Muscle layer of duodenum (tissue), 2 donors: ENCODE data around the gene GHRL.

Experiments used
- H3K27ac ChIP-seq: one replicate; pipeline ENCODE4 v1.7.0; 2013; ENCODE audit warnings: mild to moderate bottlenecking, low read length
- H3K27me3 ChIP-seq: one replicate; pipeline ENCODE4 v1.7.0; 2013; ENCODE audit warnings: low read depth, mild to moderate bottlenecking, control low read depth, low read length
- H3K36me3 ChIP-seq, 2 donors: one replicate each; pipeline ENCODE4 v1.7.0; 2013; ENCODE audit warnings: low read length in 2 of 2, control low read depth in 1 of 2, mild to moderate bottlenecking in 1 of 2; ENCODE audit not compliant: insufficient read depth in 2 of 2, control insufficient read depth in 1 of 2
- H3K4me1 ChIP-seq, 2 donors: one replicate each; pipeline ENCODE4 v1.7.0; 2013; ENCODE audit warnings: low read length in 2 of 2, mild to moderate bottlenecking in 2 of 2, control low read depth in 1 of 2, moderate library complexity in 1 of 2; ENCODE audit not compliant: insufficient read depth in 2 of 2, control insufficient read depth in 1 of 2
- H3K4me3 ChIP-seq, 2 donors: one replicate each; pipeline ENCODE4 v1.7.0; 2013; ENCODE audit warnings: low read length in 2 of 2, low read depth in 1 of 2, mild to moderate bottlenecking in 1 of 2
- H3K9me3 ChIP-seq, 2 donors: one replicate each; pipeline ENCODE4 v1.7.0; 2013; ENCODE audit warnings: low read length in 2 of 2, control low read depth in 1 of 2, mild to moderate bottlenecking in 1 of 2; ENCODE audit not compliant: control insufficient read depth in 1 of 2
- donor health status: healthy.

GHRL gene

DNA sequence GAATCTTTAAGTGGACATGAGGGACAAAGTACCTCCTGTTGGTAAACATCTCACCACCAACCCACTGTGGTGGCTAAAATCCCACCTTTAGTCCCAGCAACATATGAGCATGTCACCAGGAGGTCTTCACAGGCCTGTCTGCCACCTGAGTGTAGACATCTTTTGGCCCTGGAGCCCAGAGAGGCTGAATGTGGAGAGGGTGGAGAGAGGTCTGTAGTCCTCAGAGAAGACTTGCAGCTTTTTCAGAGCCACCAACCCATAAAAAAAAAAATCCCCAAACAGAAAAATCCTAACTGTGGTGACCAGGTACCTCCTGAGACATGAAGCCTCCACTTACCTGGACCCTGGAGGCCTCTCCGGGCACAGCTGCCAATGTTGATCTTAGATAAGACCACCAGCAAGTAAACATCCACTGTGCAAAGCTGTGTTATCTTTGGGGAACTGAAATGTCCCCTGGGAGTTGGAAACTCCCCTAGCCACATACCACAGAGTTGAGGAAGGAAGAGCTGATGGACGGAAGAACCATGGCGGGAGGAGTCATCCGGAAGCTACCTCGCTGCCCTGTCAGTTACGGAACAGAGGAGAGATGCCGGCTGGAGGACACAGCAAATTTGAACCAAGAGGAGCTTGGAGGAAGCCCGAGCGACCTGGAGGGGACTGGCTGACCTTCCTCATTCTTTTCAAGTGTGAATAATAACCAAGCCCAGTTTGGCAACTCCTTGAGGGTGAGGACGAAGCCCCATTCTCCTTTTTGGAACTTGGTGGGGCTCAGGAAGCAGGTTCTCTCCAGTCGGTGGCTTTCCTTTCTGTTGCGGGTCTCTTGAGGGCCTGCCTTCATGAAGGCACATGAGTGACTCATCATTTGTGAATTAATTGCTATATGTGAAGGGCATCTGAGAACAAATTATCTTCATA lies at the start of gene GHRL:
Gene GHRL (minus strand): TSS at position 443 of the 915 bp plus-strand sequence. CDS start 2,767 bp downstream, outside the sequence.
- Histone ChIP-seq H3K27ac (no peak within 1 kb of the TSS), H3K4me3 (no peak within 1 kb of the TSS), H3K36me3 (peaks cover 21 to 48% of the 10 kb centered on the region in 2 donors), H3K4me1 (no peaks in the 10 kb centered on the region), H3K27me3 (no peaks in the 10 kb centered on the region), H3K9me3 (no peaks in the 10 kb centered on the region)

DNA sequence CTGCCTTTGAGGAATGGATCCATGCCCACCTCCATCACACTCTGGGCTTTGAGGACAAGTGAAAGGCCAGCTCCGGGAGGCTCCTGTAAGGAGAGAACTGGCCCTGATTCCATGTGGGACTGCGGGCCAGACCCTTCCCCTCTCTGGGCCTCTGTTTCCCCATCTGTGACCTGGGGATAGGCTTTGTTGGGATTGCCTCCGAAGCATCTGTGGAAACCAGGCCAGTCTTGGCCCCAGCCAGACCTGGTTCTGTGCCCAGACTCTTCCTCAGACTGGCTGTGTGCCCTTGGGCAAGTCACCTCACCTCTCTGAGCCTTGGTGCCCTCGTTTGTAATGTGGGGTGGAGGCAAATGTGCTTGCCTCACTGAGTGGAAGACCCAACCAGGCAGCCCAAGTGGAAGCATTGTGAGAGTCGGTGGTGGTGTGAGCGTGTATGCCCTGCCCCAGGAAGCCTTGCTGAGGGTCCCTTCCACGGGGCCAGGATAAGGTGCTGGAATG lies 49.2 kb upstream of the GHRL start:
- Histone ChIP-seq H3K36me3 (no peaks in the 10 kb centered on the region), H3K9me3 (no peaks in the 10 kb centered on the region), H3K4me1 (no peaks in the 10 kb centered on the region), H3K27me3 (no peaks in the 10 kb centered on the region), H3K4me3 (no peak overlapping the region), H3K27ac (no peak overlapping the region)

DNA sequence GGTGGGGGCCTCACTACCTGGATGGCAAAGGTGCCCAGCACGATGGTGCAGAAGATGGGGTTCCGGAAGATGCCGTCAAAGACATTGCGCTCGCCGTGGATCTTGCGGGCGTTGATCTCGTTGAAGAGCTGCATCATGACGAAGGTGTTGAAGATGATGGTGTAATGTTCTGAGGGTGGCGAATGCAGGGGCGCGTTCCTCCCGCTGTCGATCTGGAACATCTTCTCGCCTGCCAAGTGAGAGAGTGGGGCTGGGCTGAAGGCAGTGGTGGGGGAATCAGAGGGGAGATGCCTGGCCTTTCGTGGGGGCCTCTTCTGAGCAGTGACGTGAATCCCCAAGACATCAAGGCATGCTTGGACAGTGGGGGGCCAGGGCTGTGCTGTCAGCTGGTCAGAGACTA lies 47.7 kb upstream of the GHRL start:
- Histone ChIP-seq H3K36me3 (no peaks in the 10 kb centered on the region), H3K4me1 (no peaks in the 10 kb centered on the region), H3K9me3 (no peaks in the 10 kb centered on the region), H3K27me3 (no peaks in the 10 kb centered on the region), H3K4me3 (no peak overlapping the region), H3K27ac (no peak overlapping the region)

DNA sequence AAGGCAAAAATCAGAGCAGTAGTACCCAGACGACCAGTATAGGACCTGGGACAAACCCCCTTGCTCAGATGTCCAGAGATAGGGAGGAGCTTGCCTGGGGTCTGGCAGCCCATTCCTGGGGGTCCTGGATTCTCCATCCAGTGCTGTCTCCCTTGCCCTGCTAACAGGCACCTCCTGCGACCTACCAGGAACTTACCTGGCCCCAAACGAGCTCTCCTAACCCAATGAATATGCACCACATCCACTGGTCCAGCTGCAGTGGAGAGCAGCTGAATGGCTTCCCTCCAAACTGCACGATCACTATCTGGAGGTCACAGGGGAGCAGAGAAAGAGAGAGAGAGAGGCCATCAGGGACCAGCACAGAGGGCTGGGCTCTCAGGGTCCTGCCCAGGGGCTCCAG lies 47.3 kb upstream of the GHRL start:
- H3K4me3 ChIP-seq = no peak overlapping the region
- no peaks in the 10 kb centered on the region for H3K4me1 ChIP-seq
- no peaks in the 10 kb centered on the region for H3K27me3 ChIP-seq
- H3K9me3 ChIP-seq = no peaks in the 10 kb centered on the region
- no peaks in the 10 kb centered on the region for H3K36me3 ChIP-seq
- no peak overlapping the region for H3K27ac ChIP-seq

- no peaks in the 10 kb centered on the region for H3K36me3 ChIP-seq
- no peak overlapping the region for H3K27ac ChIP-seq
- H3K4me3 ChIP-seq = no peak overlapping the region
- H3K9me3 ChIP-seq = no peaks in the 10 kb centered on the region
- no peaks in the 10 kb centered on the region for H3K27me3 ChIP-seq
- H3K4me1 ChIP-seq = no peaks in the 10 kb centered on the region
Observed at GRCh38 chr3:10339376-10339955, 46.7 kb upstream of the GHRL start.

- H3K27ac ChIP-seq = no peak overlapping the region
- no peaks in the 10 kb centered on the region for H3K27me3 ChIP-seq
- no peaks in the 10 kb centered on the region for H3K36me3 ChIP-seq
Observed at GRCh38 chr3:10338591-10339353, 46.0 kb upstream of the GHRL start.

DNA sequence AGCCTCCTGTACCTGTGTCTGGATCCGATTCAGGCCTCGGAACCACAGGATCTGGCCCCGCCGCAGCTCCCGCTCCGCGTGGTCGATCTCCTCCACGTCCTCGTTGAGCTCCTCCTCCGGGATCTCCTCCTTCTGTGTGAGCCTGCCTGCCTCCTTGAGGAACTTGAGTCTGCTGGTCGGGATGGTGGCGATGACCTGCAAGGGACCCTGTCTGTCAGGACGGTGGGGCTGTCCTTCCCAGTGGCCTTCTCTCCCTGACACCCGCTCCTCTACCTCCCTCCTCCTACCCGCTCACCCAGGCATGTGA lies 45.4 kb upstream of the GHRL start:
- H3K4me1 ChIP-seq = no peaks in the 10 kb centered on the region
- no peaks in the 10 kb centered on the region for H3K9me3 ChIP-seq
- H3K27me3 ChIP-seq = no peaks in the 10 kb centered on the region
- no peak overlapping the region for H3K27ac ChIP-seq
- no peak overlapping the region for H3K4me3 ChIP-seq
- H3K36me3 ChIP-seq = no peaks in the 10 kb centered on the region

More at GRCh38 chr3:10338591-10339353, 46.0 kb upstream of the GHRL start:
- Histone ChIP-seq H3K9me3 (no peaks in the 10 kb centered on the region), H3K4me1 (no peaks in the 10 kb centered on the region), H3K4me3 (no peak overlapping the region)

DNA sequence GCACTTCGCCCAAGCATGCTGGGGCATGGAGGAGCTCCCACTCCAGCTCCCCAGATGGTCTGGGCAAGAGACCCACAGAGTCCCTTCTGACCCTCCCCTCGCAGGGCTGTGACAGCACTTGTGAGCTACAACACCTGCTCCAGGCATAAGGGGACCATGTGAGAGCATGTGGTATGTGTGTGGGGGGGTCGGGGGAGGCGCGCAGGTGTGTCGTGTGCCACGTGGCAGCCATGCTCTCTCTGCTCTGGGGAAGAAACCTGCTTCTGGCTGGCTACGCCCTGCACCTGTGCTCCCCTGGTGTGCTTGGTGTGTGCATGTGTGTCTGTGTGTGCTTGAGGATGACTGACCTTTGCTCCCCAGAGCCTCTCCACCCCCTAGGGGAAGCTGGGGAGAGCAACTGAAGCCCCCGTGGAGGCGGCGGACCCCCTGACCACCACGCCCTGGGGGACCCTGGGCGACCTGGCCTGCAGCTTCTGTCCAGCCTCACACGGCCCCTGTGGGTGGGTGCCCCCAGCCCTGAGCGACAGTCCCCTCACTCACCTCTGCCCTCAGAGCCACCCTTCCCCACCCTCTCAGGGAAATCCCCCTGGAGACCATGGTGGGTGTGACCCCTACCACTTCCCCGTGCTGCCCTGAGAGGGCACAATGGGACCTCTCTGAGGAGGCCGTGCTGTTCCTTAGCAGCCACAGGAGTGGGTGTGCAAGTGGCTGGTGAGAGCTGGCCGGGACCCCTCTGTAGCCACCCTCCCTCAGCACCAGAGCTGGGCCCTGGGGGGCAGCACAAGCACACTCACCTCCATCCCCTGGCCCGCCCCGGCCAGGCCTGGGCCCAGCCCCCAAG lies 44.8 kb upstream of the GHRL start:
- Histone ChIP-seq H3K4me3 (no peak overlapping the region), H3K4me1 (no peaks in the 10 kb centered on the region), H3K27me3 (no peaks in the 10 kb centered on the region), H3K9me3 (no peaks in the 10 kb centered on the region), H3K27ac (no peak overlapping the region), H3K36me3 (no peaks in the 10 kb centered on the region)

- no peaks in the 10 kb centered on the region for H3K4me1 ChIP-seq
- H3K36me3 ChIP-seq = no peaks in the 10 kb centered on the region
- no peak overlapping the region for H3K27ac ChIP-seq
- H3K27me3 ChIP-seq = no peaks in the 10 kb centered on the region
- H3K4me3 ChIP-seq = no peak overlapping the region
- H3K9me3 ChIP-seq = no peaks in the 10 kb centered on the region
Observed at GRCh38 chr3:10336761-10337160, 44.0 kb upstream of the GHRL start.

DNA sequence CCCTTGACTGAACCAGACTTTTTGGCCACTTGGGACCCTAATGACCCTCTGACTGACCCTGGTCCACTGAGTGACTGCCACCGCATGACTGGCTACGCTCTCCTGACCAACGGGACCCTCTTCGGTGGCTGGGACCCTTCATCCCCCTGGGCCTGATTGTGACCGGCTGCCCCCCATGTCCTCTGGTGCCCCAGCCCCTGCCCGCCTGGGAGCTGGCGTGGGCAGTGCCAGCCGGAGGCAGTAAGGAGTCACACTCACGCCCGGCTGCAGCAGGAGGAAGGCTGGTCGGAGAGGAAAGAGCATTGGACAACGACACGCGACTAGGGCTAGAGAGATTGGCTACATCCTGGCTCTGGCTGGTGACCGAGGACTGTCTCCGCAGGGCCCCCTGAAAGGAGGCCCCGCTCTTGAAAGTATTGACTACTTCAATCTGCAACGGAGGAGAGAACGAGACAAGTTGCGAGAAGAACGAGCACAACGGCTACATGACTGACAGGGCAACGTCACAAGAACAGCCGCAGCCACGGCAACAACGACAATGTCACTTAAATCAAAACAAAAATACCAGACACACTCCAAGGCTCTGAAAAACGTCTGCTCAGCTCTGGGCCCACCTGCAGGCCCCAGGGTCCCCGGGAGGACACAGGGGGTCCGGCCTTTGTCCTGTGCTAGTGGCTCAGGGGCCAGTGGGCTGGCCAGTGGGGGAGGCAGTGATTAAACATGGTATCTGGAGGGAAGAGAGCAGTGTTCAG lies 43.3 kb upstream of the GHRL start:
- Histone ChIP-seq H3K27ac (no peak overlapping the region), H3K9me3 (no peaks in the 10 kb centered on the region), H3K36me3 (no peaks in the 10 kb centered on the region), H3K4me1 (no peaks in the 10 kb centered on the region), H3K27me3 (no peaks in the 10 kb centered on the region), H3K4me3 (no peak overlapping the region)
